Endothelial cell of umbilical vein (primary cell): ENCODE measurements around the gene PLEKHG1. TPM values are rescaled to one million over a fixed set of nuclear protein-coding genes. Genes with fewer than 3 reads are reported as not detected.

ENCODE experiments used
- BruUV-seq: library from RNA; stranded (reverse); fragments of 400-500 nt; replicated peaks from 2 replicates; lab custom pipeline; 2021; lab: Mats Ljungman, UMichigan
- CTCF ChIA-PET: fragments of 300-600, 350-600 bp; sonication (Branson Sonifier 250); formaldehyde crosslinking; loops from one replicate; lab custom pipeline; 2021; ENCODE audit warnings: antibody characterized with exemption, inconsistent platforms; lab: Charles Lee
- POLR2A ChIA-PET: fragments of 300-600, 350-600 bp; sonication (Branson Sonifier 250); formaldehyde crosslinking; loops from one replicate; lab custom pipeline; 2021; ENCODE audit warnings: antibody characterized with exemption, inconsistent platforms; lab: Charles Lee
- DNase-seq: peaks from one replicate; pipeline ENCODE4 v3.0.0-alpha.2; 2011; ENCODE audit warnings: low read depth, low spot score
- FAIRE-seq: peaks from 2 replicates; lab custom pipeline; 2011; peaks lifted over from hg19 to GRCh38; lab: Jason Lieb, UNC
- H2AFZ ChIP-seq: 2 replicates; pipeline ENCODE4 v1.6.0; 2012; ENCODE audit warnings: low read depth, low read length, control low read depth, inconsistent platforms
- H3K27ac ChIP-seq: 2 replicates; pipeline ENCODE4 v1.5.1; 2011; ENCODE audit warnings: low read depth, mild to moderate bottlenecking, control low read depth, low read length, moderate library complexity; ENCODE audit not compliant: insufficient read depth
- H3K27me3 ChIP-seq, 2 experiments: 2 replicates each; pipeline versions ENCODE4 v1.6.0 to v1.6.1; 2011; ENCODE audit warnings: low read length in 2 of 2, mixed read lengths in 1 of 2; ENCODE audit not compliant: control insufficient read depth in 2 of 2, insufficient read depth in 2 of 2
- H3K36me3 ChIP-seq, 2 experiments: 2 replicates in 1 of 2; 3 replicates in 1 of 2; pipeline ENCODE4 v1.5.1; 2011; ENCODE audit warnings: low read length in 2 of 2, mild to moderate bottlenecking in 1 of 2, moderate library complexity in 1 of 2; ENCODE audit not compliant: control insufficient read depth in 2 of 2, insufficient read depth in 2 of 2; ENCODE audit errors: extremely low read depth in 1 of 2
- H3K4me1 ChIP-seq: 3 replicates; pipeline ENCODE4 v1.5.1; 2011; ENCODE audit warnings: mild to moderate bottlenecking, low read length; ENCODE audit not compliant: control insufficient read depth, insufficient read depth; ENCODE audit errors: extremely low read depth
- H3K4me2 ChIP-seq: 2 replicates; pipeline ENCODE4 v1.6.1; 2011; ENCODE audit warnings: low read length, control low read depth, mixed read lengths; ENCODE audit not compliant: insufficient read depth
- H3K4me3 ChIP-seq, 3 experiments: fragments of 200-600 bp in 1 of 3; sonication (generic), shearing (Covaris generic) in 1 of 3; replicated peaks in 1 of 3; 2 replicates each; pipeline ENCODE4 v1.5.1; 2011 to 2016; ENCODE audit warnings: control low read depth in 3 of 3, low read length in 3 of 3, mild to moderate bottlenecking in 2 of 3, inconsistent platforms in 1 of 3, low read depth in 1 of 3, moderate library complexity in 1 of 3; ENCODE audit not compliant: insufficient read depth in 1 of 3
- H3K79me2 ChIP-seq: 2 replicates; pipeline ENCODE4 v1.6.0; 2012; ENCODE audit warnings: low read length, inconsistent platforms; ENCODE audit not compliant: control insufficient read depth, insufficient read depth
- H3K9ac ChIP-seq: replicated peaks from 2 replicates; pipeline ENCODE3; 2011; ENCODE audit warnings: low read length, control low read depth; ENCODE audit not compliant: insufficient read depth; ENCODE audit errors: extremely low read depth
- H3K9me1 ChIP-seq: replicated peaks from 3 replicates; pipeline ENCODE4 v1.6.0; 2011; ENCODE audit warnings: mild to moderate bottlenecking, low read length; ENCODE audit not compliant: control insufficient read depth, insufficient read depth; ENCODE audit errors: extremely low read depth
- H3K9me3 ChIP-seq: replicated peaks from 2 replicates; pipeline ENCODE4 v1.5.1; 2012; ENCODE audit warnings: low read length, inconsistent platforms; ENCODE audit not compliant: control insufficient read depth, insufficient read depth
- H4K20me1 ChIP-seq: replicated peaks from 2 replicates; pipeline ENCODE3; 2011; ENCODE audit warnings: mild to moderate bottlenecking, low read length; ENCODE audit not compliant: control insufficient read depth, insufficient read depth; ENCODE audit errors: extremely low read depth
- EZH2 ChIP-seq: IDR thresholded peaks from 2 replicates; pipeline ENCODE4 v1.6.1; 2012; ENCODE audit warnings: borderline replicate concordance, low read depth, mild to moderate bottlenecking, moderate library complexity, low read length, inconsistent platforms; ENCODE audit not compliant: severe bottlenecking
- FOS ChIP-seq: IDR thresholded peaks from 2 replicates; pipeline ENCODE4 v1.6.1; 2011; ENCODE audit warnings: mild to moderate bottlenecking, low read length, moderate library complexity, borderline replicate concordance; ENCODE audit not compliant: insufficient read depth
- GATA2 ChIP-seq: IDR thresholded peaks from 2 replicates; pipeline ENCODE4 v1.7.0; 2011; ENCODE audit warnings: low read depth, mild to moderate bottlenecking, moderate library complexity, mixed read lengths, low read length; ENCODE audit not compliant: insufficient read length, insufficient read depth
- JUN ChIP-seq: IDR thresholded peaks from 2 replicates; pipeline ENCODE4 v1.6.1; 2011; ENCODE audit warnings: borderline replicate concordance, low read depth; ENCODE audit not compliant: insufficient read length, insufficient read depth
- MYC ChIP-seq: IDR thresholded peaks from one replicate; pipeline ENCODE4 v1.6.1; 2011; ENCODE audit warnings: mild to moderate bottlenecking, low read depth, low read length
- POLR2A ChIP-seq: IDR thresholded peaks from 2 replicates; pipeline ENCODE4 v1.6.1; 2012; ENCODE audit warnings: low read depth, mild to moderate bottlenecking, control low read depth, low read length
- POLR2AphosphoS5 ChIP-seq: IDR thresholded peaks from 2 replicates; pipeline ENCODE4 v1.6.1; 2012; ENCODE audit warnings: low read depth, mild to moderate bottlenecking, control low read depth, low read length, moderate library complexity; ENCODE audit not compliant: insufficient read depth
- dilution Hi-C: fragments of 300-500 bp; cut with MboI; formaldehyde crosslinking; loops from one replicate; pipeline ENCODE4 v1.15.0; 2019; ENCODE audit warnings: low sequenced_read_pairs; ENCODE audit not compliant: extremely low pct_ligation_motif_present
- intact Hi-C: fragments of 100-400 bp; cut with micrococcal nuclease; formaldehyde crosslinking; loops from one replicate; pipeline ENCODE4 v1.10.0; 2022
- polyA plus RNA-seq, 4 experiments: library from polyadenylated mRNA; depleted of rRNA in 3 of 4; stranded (reverse) in 3 of 4; unstranded in 1 of 4; fragments of >200 nt; gene quantifications; 2 replicates each; pipeline versions ENCODE4 v1.2.1 to v1.2.3, GENCODE V29; 2011 to 2012; ENCODE audit warnings: missing spikeins in 1 of 4
- total RNA-seq: library from RNA; stranded (reverse); gene quantifications from 2 replicates; pipeline ENCODE4 v1.2.3, GENCODE V29; 2021
- TF ChIP-seq, protein P1 (sequence below): IDR thresholded peaks from 2 replicates; pipeline ENCODE4 v1.6.1; 2011; ENCODE audit not compliant: insufficient read depth, insufficient read length
- TF ChIP-seq, protein P2 (sequence below), 2 donors: IDR thresholded peaks; 1 replicate in 1 of 2; 2 replicates in 1 of 2; pipeline ENCODE4 v1.5.1; 2011; ENCODE audit warnings: low read length in 2 of 2, mild to moderate bottlenecking in 2 of 2, moderate library complexity in 2 of 2, control low read depth in 1 of 2, inconsistent platforms in 1 of 2, low read depth in 1 of 2; ENCODE audit not compliant: insufficient read depth in 1 of 2; ENCODE audit errors: extremely low read depth in 1 of 2

PLEKHG1 gene
- total and polyA plus RNA-seq, 2 donors (not counting 3 experiments of a cell fraction or from before 2014, with no cell fraction given): 8.8 to 62.5 TPM

DNA sequence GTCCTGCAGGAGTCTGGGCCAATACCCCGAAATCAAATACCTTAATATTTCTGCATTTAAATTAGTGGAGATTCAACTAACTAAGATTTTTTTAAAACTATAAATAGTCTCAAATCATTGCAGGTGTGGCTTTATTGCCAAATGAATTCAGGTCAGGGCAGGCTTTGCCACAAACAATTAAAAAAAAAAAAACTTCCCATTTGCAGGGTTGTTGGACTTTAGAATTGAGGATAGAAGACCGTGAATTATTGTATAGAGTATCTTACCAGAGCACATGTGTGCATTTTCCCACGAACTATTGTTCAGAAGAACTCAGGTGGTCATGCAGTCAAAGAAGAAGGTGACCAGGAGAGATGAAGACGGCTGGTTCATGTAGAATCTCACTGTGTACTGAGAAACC is 6.6 kb upstream of the PLEKHG1 start:
- no peaks in the 10 kb centered on the region for H3K79me2 ChIP-seq
- no peak for TF ChIP-seq POLR2A
- TF ChIP-seq POLR2AphosphoS5: no peak
- no peak for TF ChIP-seq MYC
- TF ChIP-seq, protein P1, sequence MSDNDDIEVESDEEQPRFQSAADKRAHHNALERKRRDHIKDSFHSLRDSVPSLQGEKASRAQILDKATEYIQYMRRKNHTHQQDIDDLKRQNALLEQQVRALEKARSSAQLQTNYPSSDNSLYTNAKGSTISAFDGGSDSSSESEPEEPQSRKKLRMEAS: no peak
- no peak for TF ChIP-seq GATA2
- no peak for TF ChIP-seq EZH2
- no peaks in the 10 kb centered on the region for H3K36me3 ChIP-seq
- no peaks in the 10 kb centered on the region for H3K4me1 ChIP-seq
- FAIRE-seq (no peak), DNase-seq (no peak)
- H3K9ac ChIP-seq: no peak overlapping the region
- no TSS peak for BruUV-seq
- intact Hi-C loops (no loop called here), dilution Hi-C loops (no loop called here)
- H3K9me1 ChIP-seq: no peaks in the 10 kb centered on the region
- H3K27me3 ChIP-seq: peaks cover 17 to 21% of the 10 kb centered on the region in 2 experiments
- no peaks in the 10 kb centered on the region for H4K20me1 ChIP-seq
- no peaks in the 10 kb centered on the region for H3K9me3 ChIP-seq
- no peak overlapping the region for H3K27ac ChIP-seq
- CTCF ChIA-PET: interaction anchor here (1.1 to 1.7 kb wide), 3 partner anchors 13 to 222 kb away, joined by 3 to 4 read pairs (median 3); no protein-coding TSS in a partner anchor
- no peak overlapping the region for H3K4me3 ChIP-seq
- POLR2A ChIA-PET: no interaction called here
- no peak overlapping the region for H3K4me2 ChIP-seq
- no peak overlapping the region for H2AFZ ChIP-seq

DNA sequence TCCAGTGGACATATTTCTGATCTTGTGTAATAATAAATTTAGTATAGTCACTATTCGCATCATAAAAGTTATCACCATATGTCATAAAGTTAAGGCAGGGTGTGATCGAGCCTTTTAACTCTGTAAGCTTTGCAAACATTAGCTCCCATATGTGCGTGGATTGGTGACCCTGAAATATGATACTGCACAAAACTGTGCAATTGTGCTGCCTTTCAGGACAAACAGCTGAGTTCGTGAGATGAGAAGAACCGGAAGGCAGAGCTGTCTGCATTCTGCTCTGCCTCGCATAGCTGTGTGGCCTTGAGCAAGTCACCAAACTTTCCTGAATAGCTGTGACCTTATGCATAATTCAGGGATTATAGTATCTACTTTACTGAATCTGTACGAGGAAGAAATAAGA is 3.2 kb upstream of the PLEKHG1 start:
- H3K79me2 ChIP-seq: no peaks in the 10 kb centered on the region
- BruUV-seq: no TSS peak
- CTCF ChIA-PET: interaction anchor here (0.7 to 1.9 kb wide), 3 partner anchors 12 to 178 kb away, joined by 4 to 5 read pairs (median 4); no protein-coding TSS in a partner anchor
- no peak overlapping the region for H3K9ac ChIP-seq
- no peak for FAIRE-seq
- no peaks in the 10 kb centered on the region for H3K9me3 ChIP-seq
- no peak overlapping the region for H3K4me2 ChIP-seq
- no peak overlapping the region for H3K4me3 ChIP-seq
- no peaks in the 10 kb centered on the region for H3K9me1 ChIP-seq
- H3K4me1 ChIP-seq: peaks cover 5% of the 10 kb centered on the region
- no peak for DNase-seq
- no peaks in the 10 kb centered on the region for H4K20me1 ChIP-seq
- H2AFZ ChIP-seq: no peak overlapping the region
- H3K27me3 ChIP-seq: peaks cover 19 to 34% of the 10 kb centered on the region in 2 experiments
- TF ChIP-seq GATA2 (no peak), MYC (no peak), JUN (no peak), EZH2 (no peak), POLR2AphosphoS5 (no peak), FOS (no peak), POLR2A (no peak)
- TF ChIP-seq, protein P1: no peak
- TF ChIP-seq, protein P2, sequence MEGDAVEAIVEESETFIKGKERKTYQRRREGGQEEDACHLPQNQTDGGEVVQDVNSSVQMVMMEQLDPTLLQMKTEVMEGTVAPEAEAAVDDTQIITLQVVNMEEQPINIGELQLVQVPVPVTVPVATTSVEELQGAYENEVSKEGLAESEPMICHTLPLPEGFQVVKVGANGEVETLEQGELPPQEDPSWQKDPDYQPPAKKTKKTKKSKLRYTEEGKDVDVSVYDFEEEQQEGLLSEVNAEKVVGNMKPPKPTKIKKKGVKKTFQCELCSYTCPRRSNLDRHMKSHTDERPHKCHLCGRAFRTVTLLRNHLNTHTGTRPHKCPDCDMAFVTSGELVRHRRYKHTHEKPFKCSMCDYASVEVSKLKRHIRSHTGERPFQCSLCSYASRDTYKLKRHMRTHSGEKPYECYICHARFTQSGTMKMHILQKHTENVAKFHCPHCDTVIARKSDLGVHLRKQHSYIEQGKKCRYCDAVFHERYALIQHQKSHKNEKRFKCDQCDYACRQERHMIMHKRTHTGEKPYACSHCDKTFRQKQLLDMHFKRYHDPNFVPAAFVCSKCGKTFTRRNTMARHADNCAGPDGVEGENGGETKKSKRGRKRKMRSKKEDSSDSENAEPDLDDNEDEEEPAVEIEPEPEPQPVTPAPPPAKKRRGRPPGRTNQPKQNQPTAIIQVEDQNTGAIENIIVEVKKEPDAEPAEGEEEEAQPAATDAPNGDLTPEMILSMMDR (IDR thresholded peaks at IDR 0.05; ENCODE audit: extremely low read depth in 1 of 2, insufficient read depth in 1 of 2, low read depth in 1 of 2, low read length in 2 of 2): no peak
- dilution Hi-C loops (no loop called here), intact Hi-C loops (no loop called here)
- H3K27ac ChIP-seq: no peak overlapping the region
- POLR2A ChIA-PET: no interaction called here
- H3K36me3 ChIP-seq: no peaks in the 10 kb centered on the region
